Measurements from ENCODE around the gene SLC38A3.
"Not testable (repeated sequence)": the region's sequence is repeated elsewhere in the genome, so short reads cannot be mapped to it uniquely, and the experiment has no call there.

Gene SLC38A3

DNA sequence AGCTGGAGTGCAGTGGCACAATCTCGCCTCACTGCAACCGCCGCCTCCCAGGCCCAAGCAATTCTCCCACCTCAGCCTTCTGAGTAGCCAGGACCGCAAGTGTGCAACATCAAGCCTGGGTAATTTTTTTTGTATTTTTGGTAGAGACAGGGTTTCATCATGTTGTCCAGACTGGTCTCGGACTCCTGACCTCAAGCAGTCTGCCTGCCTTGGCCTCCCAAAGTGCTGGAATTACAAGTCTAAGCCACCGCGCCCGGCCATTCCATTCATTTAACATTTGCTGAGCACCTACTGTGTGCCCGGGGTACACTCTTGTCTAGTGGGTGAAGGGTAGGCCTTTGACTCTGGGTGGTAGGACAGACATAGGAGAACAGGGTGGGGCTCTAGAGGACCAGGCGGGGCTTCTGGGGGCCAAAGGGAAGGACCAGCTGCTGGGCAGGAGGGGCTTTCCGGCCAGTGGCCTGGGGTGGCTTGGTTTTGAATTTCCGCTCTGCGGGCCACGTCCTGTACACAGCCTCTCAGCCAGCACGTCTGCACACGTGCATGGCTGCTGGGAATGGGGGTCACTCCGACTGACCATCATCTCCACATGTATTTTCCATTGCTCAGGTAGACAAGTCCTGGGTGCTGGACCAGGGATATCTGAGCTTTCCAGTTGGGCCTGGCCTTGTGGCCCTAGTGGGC, 2.4 kb downstream of the SLC38A3 start:
- no peak for DNase-seq (ENCODE audit: low spot score)
- TF ChIP-seq, protein P1, sequence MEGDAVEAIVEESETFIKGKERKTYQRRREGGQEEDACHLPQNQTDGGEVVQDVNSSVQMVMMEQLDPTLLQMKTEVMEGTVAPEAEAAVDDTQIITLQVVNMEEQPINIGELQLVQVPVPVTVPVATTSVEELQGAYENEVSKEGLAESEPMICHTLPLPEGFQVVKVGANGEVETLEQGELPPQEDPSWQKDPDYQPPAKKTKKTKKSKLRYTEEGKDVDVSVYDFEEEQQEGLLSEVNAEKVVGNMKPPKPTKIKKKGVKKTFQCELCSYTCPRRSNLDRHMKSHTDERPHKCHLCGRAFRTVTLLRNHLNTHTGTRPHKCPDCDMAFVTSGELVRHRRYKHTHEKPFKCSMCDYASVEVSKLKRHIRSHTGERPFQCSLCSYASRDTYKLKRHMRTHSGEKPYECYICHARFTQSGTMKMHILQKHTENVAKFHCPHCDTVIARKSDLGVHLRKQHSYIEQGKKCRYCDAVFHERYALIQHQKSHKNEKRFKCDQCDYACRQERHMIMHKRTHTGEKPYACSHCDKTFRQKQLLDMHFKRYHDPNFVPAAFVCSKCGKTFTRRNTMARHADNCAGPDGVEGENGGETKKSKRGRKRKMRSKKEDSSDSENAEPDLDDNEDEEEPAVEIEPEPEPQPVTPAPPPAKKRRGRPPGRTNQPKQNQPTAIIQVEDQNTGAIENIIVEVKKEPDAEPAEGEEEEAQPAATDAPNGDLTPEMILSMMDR (IDR thresholded peaks at IDR 0.05; ENCODE audit: extremely low read depth, missing control alignments), result no peak

GRCh38 chr3:50208677-50209344, 3.7 kb downstream of the SLC38A3 start:
- DNase-seq (ENCODE audit: low spot score), result no peak
- TF ChIP-seq, protein P1 (IDR thresholded peaks at IDR 0.05; ENCODE audit: extremely low read depth, missing control alignments), result no peak

DNA sequence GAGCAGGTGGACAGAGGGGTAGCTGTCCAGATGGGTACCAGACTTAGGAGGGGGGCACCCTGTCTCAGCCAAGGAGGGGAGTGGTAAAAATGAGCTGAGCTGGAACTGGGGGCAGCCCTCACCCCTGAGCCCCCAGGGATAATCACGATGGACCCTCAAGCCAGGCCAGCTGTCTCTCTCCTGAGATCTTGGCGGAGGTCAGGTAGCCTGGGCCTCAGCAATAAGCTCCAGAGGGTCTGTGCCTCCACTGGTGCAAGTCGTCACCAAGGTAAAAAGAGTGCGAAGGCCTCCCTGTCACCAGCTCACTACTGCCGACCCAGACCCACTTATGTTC, 5.1 kb downstream of the SLC38A3 start:
- DNase-seq (ENCODE audit: low spot score), result no peak
- TF ChIP-seq, protein P1 (IDR thresholded peaks at IDR 0.05; ENCODE audit: extremely low read depth, missing control alignments), result no peak

DNA sequence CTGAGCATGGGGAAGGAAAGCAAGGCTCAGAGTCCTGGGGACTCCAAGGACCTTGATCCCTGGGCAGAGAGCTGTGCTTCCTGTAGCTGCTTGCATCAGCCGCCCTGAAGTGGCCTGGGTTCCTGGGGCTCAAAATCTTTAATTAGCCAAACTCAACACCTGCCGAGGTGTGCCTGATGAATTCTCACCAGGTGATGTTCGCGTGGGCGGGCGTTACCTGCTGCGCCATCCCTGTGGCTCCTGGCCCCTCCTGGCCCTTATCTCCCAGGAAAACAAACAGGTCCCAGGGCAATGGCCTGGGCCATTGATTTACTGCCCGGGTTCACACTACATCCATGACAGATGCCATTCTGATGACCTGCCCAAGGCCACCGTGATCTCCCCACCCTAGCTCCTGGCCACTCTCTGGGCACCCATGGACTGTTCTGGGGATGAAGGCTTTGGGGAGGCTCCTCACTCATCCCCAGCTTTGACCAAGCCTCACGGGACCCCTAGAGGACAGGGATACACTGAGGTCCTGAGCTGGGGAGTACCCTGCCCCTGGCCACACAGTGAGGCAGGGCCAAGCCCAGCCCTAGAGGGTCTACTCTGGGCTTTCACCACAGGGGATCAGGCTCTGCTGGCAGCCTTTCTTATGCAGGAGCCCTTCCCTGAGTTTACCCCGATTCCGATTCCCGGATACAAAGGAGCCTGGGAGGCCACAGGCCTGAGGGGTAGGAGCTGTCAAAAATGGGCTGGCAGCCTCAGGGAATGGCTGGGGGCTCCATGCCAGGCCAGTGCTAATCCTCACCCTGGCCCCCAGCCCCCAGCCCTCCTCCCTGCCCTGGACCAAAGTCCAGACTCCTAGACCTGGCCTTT, 5.7 kb downstream of the SLC38A3 start:
- TF ChIP-seq, protein P1 (IDR thresholded peaks at IDR 0.05; ENCODE audit: extremely low read depth, missing control alignments), result no peak
- no peak for DNase-seq (ENCODE audit: low spot score)

- DNase-seq (ENCODE audit: low spot score), result not testable (repeated sequence)
Observed at GRCh38 chr3:50211368-50211717, 6.3 kb downstream of the SLC38A3 start.

DNA sequence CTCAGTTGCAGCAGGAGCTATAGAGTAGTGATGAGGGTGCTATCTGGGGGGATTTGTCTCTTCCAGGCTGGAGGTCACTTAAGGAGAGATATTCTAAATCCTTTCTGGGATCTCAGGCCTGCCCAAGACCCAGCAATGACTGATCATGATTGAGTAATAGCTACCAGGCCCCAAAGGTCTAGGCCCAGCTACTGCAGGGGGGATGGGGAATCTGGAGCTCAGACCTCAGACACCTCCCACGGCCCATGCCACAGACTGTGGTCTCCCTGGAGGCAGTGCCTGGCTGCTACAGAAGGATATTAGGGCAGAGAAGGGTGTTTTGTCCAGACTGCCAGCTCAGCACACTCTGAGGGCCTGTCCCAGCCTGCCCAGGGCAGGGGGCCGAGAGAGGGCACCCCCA, 6.9 kb downstream of the SLC38A3 start:
- DNase-seq (ENCODE audit: low spot score), result no peak
- TF ChIP-seq, protein P1 (IDR thresholded peaks at IDR 0.05; ENCODE audit: extremely low read depth, missing control alignments), result no peak

GRCh38 chr3:50212502-50212901, 7.4 kb downstream of the SLC38A3 start:
- TF ChIP-seq, protein P1 (IDR thresholded peaks at IDR 0.05; ENCODE audit: extremely low read depth, missing control alignments), result no peak
- no peak for DNase-seq (ENCODE audit: low spot score)

Measured in GM20000 (cell line).